Measurements from ENCODE around the gene FFAR1.

DNA sequence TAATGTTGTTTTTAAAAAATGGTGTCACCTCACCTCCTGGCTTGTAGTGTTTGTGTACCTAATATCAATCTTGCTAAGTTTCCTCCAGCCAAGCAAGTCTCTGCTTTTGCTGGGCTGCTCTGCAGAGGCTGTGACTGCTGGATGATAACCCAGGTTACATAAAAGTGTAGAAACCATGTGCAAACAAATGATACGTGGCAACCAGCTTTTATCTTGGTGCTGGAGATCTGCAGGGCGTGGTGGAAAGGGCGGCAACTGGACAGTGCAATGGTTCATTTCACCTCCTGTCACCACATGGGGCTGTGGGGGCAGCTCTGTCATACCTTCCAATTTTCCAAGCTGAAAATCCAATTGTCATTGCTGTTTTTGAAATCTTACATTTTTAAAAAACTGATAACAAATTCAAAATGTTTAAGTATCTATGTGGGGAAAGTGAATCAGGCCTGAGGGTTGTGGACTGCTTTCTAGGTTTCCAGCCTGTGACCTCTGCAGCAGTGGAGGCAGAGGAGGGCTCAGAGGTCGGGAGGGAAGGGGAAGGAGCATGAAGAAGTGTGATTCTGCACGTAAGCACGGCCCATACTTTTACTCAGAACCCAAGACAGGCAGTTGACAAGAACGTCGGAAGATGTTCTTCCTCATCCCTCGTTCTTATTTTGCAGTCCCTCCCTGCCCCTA lies 32.9 kb downstream of the FFAR1 start:
- TF ChIP-seq, protein P1, sequence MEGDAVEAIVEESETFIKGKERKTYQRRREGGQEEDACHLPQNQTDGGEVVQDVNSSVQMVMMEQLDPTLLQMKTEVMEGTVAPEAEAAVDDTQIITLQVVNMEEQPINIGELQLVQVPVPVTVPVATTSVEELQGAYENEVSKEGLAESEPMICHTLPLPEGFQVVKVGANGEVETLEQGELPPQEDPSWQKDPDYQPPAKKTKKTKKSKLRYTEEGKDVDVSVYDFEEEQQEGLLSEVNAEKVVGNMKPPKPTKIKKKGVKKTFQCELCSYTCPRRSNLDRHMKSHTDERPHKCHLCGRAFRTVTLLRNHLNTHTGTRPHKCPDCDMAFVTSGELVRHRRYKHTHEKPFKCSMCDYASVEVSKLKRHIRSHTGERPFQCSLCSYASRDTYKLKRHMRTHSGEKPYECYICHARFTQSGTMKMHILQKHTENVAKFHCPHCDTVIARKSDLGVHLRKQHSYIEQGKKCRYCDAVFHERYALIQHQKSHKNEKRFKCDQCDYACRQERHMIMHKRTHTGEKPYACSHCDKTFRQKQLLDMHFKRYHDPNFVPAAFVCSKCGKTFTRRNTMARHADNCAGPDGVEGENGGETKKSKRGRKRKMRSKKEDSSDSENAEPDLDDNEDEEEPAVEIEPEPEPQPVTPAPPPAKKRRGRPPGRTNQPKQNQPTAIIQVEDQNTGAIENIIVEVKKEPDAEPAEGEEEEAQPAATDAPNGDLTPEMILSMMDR (conservative IDR thresholded peaks at IDR 0.05; ENCODE audit: low read length), result no peak
- TF ChIP-seq EZH2phosphoT487 (IDR thresholded peaks at IDR 0.05; ENCODE audit: borderline replicate concordance, low read depth, low read length), result no peak
